GM04503 (cell line): ENCODE data around the gene ORC6.

Experiments
- DNase-seq: peaks from one replicate; pipeline ENCODE4 v3.0.0-alpha.2; 2012; ENCODE audit warnings: low read depth

Gene ORC6

DNA sequence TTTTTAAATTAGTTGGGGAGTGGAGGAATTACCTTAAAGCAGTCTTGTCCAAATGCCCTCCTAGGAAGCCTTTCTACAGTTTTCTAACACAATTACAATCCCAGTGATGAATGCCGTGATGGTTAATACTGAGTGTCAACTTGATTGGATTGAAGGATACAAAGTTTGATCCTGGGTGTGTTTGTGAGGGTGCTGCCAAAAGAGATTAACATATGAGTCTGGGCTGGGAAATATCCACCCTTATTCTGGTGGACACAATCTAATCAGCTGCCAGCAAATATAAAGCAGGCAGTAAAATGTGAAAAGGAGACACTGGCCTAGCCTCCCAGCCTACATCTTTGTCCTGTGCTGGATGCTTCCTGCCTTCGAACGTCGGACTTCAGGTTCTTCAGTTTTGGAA, 12.2 kb downstream of the ORC6 start:
- no peak for DNase-seq

DNA sequence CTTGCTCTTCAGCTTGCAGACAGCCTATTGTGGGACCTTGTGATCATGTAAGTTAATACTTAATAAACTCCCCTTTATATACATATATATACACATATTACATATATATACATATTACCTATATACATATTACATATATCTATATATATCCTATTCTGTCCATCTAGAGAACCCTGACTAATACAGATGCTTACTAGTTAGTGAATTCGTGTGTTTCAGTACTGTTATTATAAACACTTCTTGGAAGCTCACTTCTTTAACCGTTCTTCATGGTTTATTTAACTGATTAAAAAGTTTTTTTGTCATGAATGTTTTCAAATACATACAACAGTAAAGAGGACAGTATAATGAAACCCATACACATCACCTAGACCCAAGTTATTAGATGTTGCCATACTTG, 12.6 kb downstream of the ORC6 start:
- no peak for DNase-seq

DNA sequence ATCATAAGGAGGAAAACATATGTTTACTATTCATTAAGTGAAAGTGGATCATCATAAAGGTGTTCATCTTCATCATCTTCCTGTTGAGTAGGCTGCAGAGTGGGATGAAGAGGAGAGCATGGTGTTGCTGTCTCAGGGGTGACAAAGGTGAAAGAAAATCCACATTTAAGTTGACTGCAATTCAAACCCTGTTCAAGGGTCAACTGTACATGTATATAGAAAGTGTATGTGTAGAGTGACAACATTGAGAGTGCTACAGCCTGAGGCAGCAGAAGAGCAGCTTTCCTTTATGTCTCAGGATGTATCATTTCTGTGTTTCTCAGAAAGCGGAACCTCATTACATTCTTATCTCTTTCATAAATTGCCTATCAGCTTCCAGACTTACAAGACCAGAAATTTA, 17.2 kb downstream of the ORC6 start:
- DNase-seq: no peak

DNA sequence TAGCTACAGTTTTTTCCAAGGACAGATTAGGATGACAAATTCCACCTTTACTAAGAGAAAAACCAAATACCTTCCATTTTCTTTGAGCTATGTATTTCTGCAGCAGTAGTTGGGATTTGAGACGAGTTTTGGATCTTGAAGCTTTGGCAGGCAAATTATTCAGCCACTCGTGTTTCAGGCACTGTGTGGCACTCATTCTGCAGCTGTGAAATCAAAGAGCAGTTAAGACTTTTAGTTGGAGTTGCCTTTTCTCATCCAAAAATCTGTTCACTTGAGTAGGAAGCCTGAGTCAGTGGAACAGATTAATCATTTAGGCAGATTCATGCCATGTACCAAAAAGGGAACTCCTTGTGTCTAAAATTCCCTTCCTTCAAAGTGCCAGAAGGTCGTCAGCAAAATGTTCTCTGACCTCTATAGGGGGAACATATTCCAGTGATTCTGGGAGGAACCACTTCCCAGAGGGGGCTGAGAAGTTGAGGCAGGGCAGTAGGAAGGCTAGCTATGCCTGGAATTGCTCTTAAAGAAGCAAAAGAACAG, 20.1 kb downstream of the ORC6 start:
- no peak for DNase-seq

DNA sequence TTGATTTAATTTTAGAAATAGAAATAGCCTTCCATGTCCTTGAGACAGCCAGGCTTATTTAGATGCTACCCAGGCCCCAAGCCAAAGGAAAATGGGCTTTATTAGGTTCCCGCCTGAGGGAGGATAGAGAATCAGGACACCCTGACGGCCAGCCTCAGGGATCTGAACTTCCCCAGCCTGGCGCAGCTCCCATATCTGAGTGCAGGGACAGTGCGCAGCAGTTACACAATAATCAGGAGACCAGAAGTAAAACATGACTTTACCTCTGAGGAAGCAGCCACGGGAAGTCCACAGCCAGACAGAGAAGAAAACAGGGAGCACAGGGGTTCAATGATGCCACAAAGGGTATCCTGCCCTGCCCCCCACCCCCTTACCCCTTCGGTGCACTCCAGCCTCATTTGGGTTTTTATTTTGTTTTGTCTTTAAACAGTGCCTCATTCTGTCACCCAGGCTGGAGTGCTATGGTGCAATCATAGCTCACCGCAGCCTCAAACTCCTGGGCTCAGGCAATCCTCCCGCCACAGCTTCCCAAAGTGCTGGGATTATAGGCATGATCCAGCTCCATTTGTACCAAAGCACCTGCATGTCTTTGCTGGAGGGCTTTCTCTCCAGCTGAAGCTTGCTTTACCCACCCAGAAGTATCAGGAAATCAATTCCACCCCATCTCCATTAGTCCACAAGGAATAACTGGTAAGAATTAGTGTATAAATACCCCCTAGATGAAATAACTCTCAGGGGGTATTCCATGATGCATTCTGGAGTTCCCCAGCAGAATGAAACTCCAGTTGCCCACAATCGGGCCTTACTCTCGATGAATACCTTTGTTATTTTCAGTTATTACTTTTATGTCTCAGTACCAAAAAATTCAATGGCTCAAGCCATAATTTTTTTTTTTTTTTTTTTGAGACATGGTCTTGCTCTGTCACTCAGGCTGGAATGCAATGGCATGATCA, 21.9 kb downstream of the ORC6 start:
- no peak for DNase-seq

DNA sequence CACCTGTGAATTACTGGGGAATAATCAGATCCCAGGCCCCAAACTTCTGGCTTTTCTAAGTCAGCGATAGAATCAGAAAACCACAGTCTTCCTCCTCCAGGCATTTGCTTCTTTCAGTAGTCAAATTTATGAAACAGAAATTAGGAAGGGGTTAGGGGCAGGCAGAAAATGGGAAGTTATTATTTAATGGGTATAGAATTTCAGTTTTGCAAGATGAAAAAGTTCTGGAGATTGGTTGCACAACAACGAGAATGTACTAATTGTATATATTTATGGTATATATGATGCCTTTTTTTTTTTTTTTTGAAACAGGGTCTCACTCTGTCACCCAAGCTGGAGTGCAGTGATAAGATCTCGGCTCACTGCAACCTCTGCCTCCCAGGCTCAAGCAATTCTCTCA, 23.5 kb downstream of the ORC6 start:
- DNase-seq: no peak

DNA sequence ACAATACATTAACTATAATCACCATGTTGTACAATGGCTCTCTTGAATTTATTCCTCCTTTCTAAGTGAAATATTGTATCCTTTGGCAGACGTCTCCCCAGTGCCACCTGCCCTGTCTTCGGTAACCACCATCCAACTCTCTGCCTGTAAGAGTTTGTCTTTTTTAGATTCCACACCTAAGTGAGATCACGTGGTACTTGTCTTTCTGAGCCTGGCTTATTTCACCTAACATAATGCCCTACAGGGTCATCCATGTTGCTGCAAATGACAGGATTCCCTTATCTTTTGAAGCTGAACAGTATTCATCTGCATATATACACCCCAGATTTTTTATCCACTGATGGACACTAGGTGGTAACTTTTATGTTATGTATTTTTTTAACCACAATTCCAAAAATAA, 24.2 kb downstream of the ORC6 start:
- DNase-seq: no peak

DNA sequence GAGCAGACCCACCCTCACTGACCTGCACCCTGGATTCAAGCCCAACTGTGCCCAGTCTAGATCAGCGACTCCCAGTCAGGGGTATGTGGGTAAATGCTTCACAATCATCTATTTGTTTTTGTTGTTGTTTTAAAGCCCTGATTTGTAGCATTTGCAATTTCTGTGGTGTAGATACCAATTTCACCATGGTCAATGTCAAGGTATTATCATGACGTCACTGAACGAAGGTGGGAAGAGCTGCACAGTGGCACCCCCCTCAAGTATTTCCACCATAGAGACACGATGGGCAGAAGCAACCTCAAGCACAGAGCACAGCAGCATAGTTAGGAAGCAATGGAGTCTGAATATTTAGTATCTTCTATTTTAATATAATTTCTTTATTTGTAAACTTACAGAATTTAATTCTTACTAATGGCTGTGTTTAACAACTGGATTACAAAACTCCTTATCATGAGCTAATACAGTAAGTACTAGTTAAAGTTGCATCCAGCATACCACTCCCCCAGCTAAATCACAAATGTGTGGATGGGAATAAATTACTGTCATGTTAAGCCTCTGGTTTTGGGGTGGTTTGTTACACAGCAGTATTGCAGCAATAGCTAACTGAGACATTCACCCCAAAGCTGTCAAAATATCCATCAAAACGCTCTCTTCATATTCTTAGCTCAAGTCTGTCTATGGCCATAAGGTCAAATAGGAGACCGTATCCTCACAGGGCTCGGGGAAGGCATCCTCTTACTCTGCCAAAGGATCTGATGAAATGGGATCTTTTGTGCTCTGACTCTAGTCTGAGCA, 25.5 kb downstream of the ORC6 start:
- DNase-seq: no peak

DNA sequence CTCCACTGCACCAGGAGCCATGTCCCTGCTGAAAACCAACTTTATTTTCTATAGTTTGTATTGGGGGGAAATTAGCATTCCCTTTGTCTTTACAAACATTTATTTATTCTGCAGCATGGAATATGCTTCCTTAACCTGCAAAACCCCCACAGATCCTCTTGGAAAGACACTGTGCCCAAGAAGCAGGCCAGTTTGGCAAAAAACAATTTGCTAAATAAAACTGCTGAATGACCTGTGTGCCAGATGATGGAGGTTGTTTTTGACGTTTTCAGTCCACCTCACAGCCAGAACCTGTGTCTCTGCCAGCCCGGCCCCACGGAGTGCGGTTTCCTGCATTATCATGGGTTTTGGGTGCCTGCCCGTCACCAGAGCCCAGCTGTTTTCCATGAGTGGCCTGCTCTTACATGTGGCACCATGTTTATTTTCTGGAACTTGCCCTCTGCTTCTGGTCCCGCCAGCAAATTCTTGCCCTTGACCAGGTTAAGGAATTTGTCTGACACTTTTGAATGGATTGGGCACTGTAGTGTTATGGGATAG, 26.4 kb downstream of the ORC6 start:
- DNase-seq: no peak

DNA sequence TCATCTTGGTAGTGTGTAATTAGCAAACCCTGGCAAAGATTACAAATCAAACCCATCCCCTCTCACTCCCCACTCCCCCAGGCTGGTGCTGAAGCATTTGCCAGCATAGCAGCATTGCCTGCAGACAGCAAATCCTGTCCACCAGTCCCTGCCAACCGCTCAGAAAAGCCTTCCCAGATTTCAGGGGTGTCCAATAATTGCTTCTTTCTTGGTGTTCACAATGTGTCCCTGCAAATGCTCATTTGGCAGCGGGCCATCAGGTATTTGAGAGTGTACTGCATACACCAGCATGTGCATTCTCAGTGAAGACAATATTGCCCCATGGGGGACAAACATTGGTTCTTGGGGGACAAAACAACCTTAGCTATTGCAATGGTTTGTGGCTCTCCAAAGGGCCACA, 28.2 kb downstream of the ORC6 start:
- no peak for DNase-seq

DNA sequence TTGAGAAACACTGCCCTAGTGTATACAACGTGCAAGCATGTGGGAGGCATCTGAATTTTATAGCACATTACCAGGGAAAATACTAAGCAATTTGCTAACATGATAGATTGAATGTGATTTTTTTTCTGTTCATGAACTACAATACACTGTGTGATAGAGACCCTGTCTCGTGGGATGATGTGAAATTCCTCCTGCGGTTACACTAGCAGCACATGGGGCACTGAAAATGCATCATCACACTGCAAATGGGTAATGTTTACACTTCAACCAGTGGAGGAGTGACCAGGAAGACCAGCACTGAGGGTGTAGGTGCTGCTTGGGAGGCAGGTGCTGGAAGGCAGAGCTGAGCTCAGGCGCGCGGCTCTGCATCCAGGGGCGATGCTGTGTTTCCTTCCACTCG, 28.8 kb downstream of the ORC6 start:
- no peak for DNase-seq

DNA sequence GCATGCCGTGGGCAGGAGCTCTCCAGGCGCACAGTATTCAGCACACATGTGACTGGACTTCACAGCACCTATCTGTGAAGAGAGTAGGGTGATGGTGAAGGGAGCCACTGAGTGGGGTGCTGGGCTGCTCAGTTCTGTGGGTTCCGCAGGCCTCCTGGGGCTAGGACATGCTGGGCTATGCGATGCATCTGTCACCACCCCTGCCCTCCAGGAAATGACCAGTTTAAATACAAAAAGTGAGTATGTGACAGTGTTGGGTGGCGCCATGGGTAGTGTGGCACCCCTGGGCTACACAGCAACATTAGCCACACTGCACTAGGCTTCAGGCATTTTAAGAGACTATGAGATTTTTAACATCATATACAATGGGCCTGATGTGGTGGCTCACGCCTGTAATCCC, 30.1 kb downstream of the ORC6 start:
- DNase-seq: no peak

DNA sequence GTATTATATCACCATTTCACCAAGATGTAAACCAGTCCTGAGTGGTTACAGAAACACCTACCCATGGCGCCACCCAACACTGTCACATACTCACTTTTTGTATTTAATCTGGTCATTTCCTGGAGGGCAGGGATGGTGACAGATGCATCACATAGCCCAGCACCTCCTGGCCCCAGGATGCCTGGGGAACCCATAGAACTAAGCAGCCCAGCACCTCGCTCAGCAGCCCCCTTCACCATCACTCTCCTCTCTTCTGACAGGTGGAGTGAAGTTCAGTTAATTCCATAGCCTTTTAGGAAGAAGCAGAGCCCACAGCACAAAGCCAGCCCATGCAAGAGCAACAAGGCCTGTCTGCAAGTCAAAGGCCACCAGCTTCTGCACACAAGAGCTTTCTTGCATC, 31.2 kb downstream of the ORC6 start:
- DNase-seq: no peak

DNA sequence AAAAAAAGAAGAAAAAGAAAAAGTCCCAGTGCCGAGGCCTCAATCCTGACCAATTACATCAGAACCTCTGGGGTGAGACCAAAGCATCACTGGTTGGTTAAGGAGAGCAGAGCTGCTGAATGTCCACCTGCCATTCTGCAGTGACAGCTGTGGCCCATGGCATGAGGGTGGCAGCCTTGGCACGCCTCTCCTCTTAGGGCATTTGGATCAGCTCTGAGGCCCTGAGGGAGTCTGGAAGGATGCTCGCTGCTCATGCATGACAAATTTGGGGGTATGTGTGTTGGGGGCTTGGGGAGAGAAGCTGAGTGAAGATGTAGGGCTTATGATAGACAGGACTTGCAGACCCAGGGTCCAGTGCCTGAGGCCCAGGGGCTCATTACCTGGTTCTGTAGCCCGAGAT, 32.4 kb downstream of the ORC6 start:
- DNase-seq: no peak

DNA sequence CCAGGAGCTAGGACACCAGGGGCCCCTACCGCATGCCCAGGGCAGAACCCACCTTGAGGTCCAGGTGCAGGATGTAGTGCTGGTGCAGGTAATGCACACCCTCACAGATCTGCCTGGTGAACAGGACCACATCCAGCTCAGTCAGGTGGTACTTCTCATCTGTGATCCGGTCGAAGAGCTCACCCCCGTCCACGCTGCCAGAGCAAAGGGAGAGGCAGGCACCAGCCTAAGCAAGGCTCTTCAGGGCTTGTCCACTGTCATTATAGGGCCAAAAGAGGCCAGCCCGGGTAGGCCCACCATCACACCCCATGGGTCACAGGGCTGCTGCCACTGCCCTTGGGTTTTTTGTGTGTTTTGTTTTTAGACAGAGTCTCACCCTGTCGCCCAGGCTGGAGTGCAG, 37.7 kb downstream of the ORC6 start:
- no peak for DNase-seq

DNA sequence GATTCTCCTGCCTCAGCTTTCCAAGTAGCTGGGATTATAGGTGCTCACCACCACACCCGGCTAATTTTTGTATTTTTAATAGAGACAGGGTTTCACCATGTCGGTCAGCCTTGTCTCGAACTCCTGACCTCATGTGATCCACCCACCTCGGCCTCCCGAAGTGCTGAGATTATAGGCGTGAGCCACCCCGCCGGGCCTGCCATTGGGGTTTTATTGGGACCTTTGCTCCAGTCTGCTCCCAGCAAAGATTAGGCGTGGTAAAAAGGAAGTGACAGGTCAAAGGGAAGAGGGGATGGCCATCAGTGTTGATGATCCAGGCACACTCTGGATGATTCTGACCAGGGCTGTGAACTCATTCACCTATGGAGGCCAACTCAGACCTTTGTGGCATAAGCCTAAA, 38.2 kb downstream of the ORC6 start:
- no peak for DNase-seq

DNA sequence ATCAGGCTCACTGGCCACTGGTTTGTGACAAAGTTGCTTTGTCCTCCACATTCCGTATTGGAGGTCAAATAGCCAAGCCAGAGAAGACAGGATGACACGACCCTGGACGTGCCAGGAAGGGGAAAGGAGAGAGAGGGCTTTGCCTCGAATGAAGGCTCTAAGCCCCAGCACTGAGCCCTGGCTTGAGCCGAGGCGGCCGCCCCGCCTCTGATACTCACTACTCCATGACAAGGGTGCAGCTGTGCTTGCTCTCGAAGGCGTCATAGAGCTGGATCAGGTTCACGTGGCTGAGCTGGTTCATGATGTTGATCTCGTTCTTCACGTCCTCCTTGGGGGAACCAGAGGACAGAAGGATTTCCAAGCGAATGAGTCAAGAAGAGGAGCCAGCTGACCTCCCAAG, 39.3 kb downstream of the ORC6 start:
- DNase-seq: no peak

DNA sequence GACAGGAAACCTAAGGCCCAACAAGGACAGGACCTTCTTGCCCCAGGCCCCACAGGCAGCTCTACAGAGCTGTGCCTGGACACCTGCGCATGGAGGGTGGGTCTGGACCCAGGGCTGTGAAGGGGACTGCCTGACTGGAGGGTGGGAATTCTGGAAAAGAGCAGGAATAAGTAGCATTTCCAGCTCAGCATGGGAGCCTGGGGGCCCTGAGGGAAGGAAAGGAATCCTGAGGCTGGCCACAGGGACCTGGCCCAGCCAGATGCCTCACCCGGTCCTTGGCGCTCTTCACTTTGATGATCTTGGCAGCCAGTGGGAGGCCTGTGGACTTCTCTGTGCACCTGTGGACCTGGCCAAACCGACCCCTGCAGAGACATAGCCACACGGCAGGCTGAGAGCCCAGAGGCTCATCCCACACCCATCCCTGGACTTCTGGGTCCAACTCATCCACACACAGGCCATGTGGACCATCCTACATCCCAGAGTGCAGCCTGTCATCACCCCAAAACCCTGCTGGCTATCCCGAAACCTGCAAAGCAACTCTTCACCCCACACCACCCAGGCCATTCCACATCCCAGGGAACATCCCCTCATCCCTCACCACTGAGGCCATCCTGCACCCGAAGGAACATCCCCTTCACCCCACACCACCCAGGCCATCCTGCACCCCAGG, 40.0 kb downstream of the ORC6 start:
- DNase-seq: no peak

DNA sequence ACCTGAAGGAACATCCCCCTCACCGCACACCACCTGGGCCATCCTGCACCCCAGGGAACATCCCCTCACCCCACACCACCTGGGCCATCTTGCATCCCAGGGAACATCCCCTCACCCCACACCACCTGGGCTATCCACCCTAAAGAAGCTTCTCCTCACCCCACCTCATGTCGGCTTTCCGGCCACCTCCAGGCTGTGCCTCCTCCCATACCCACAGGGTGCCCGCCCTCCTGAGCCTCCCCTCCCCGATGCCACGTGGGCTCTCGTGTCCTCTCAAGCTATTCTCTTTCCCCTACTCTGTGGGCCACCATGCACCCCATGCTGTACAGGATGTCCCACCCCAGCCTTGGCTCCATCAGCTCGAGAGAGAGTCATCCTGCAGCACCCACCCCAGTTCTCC, 40.7 kb downstream of the ORC6 start:
- no peak for DNase-seq

DNA sequence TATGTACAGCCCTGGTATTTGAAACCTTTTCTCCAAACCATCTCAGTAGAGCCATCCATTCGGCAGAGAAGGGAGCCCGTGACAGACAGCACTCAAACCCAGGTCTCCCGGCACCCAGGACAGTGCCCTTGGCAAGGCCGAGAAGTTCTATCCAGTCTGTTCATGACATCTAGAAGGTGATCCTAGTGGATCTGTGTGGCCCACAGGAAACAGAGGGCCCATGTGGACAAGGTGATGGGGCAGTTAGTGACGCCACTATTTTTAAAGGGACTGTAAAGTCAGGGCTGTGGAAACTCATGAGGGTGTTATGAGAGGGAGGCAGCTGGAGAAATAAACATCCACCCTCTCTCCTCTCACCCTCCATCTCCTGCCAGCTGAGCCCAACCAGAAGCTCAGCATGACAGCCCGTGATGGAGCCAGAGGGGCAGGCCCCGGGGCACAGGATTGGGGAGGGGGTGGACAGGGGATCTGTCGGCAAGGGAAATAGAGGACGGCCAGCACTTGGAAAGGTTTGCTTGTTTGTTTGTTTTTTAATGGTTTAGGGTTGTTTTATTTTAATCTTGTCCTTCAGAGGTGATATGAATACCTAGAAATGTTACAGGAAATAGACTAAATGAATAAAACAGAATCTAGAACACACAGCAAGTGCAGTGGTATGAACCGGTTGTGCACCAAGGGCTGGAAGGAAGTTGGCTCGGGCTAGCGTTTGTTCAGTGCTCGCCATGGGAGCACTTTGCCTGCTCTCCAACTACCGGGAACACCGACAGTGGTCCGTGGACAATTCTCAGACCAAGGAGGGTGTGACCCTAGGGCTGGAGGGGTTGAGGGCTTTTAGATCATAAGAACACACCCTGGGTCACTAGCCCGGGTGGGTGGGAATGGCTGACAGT, 41.6 kb downstream of the ORC6 start:
- no peak for DNase-seq
